Measurements from ENCODE around the gene MTCH2. TPM values are rescaled to one million over a fixed set of nuclear protein-coding genes. Genes with fewer than 3 reads are reported as not detected.

The MTCH2 gene
- total RNA-seq, 1 experiment from 2014 or later, result 230 TPM

GRCh38 chr11:47626234-47626633, 16.1 kb downstream of the MTCH2 start:
- no TSS peak for BruUV-seq (replicated peaks)
- ChIA-PET POLR2A (interaction anchor here (0.5 to 0.6 kb wide), 4 partner anchors 47 to 428 kb away, joined by 3 to 13 read pairs (median 4); no protein-coding TSS in a partner anchor), CTCF (interaction anchor here (0.7 kb wide), 1 partner anchor 59 kb away, joined by 5 read pairs; no protein-coding TSS in a partner anchor)
- intact Hi-C loops (cut with micrococcal nuclease; ENCODE audit: unreplicated experiment), result no loop called here
- ATAC-seq (no peak), DNase-seq (ENCODE audit: low read depth, low spot score) (no peak)
- TF ChIP-seq TCF7L2 (IDR thresholded peaks at IDR 0.05; ENCODE audit: low read depth, low read length), result no peak
- TF ChIP-seq SIN3A (IDR thresholded peaks at IDR 0.05; ENCODE audit: borderline replicate concordance, insufficient read depth, low read depth, low read length), result no peak
- TF ChIP-seq CTCF (IDR thresholded peaks at IDR 0.05), result no peak
- TF ChIP-seq REST (IDR thresholded peaks at IDR 0.05; ENCODE audit: insufficient read depth in 1 of 2, low read depth in 2 of 2, low read length in 1 of 2), result no peak
- TF ChIP-seq POLR2AphosphoS5 (IDR thresholded peaks at IDR 0.05; ENCODE audit: low read depth, low read length), result no peak
- Histone ChIP-seq H3K27ac (ENCODE audit: low read length) (no peak overlapping the region), H3K4me3 (ENCODE audit: low read depth in 2 of 2, low read length in 2 of 2) (no peak overlapping the region), H3K9me3 (ENCODE audit: control insufficient read depth, insufficient read depth, low read depth, low read length) (no peaks in the 10 kb centered on the region), H3K4me1 (ENCODE audit: control insufficient read depth, insufficient read depth, low read length) (no peaks in the 10 kb centered on the region), H3K36me3 (ENCODE audit: control insufficient read depth, insufficient read depth, low read length) (peaks cover 28% of the 10 kb centered on the region), H3K27me3 (ENCODE audit: control insufficient read depth, insufficient read depth, low read length) (no peaks in the 10 kb centered on the region)
- in situ Hi-C loops (cut with HindIII; ENCODE audit: low pct_unique_long_range_greater_than_20kb, low sequenced_read_pairs), result no loop called here

- BruUV-seq (replicated peaks), result TSS peak; percentile 36
- ChIA-PET POLR2A (interaction anchor here (0.5 kb wide), 1 partner anchor 88 kb away, joined by 4 read pairs; no protein-coding TSS in a partner anchor), CTCF (no interaction called here)
- no peak for DNase-seq (ENCODE audit: low read depth, low spot score)
- TF ChIP-seq REST (IDR thresholded peaks at IDR 0.05; ENCODE audit: insufficient read depth in 1 of 2, low read depth in 2 of 2, low read length in 1 of 2) (no peak), TCF7L2 (IDR thresholded peaks at IDR 0.05; ENCODE audit: low read depth, low read length) (no peak), SIN3A (IDR thresholded peaks at IDR 0.05; ENCODE audit: borderline replicate concordance, insufficient read depth, low read depth, low read length) (no peak), POLR2AphosphoS5 (IDR thresholded peaks at IDR 0.05; ENCODE audit: low read depth, low read length) (no peak), CTCF (IDR thresholded peaks at IDR 0.05) (no peak)
- Histone ChIP-seq H3K4me1 (ENCODE audit: control insufficient read depth, insufficient read depth, low read length) (no peaks in the 10 kb centered on the region), H3K36me3 (ENCODE audit: control insufficient read depth, insufficient read depth, low read length) (peaks cover 33% of the 10 kb centered on the region), H3K27ac (ENCODE audit: low read length) (no peak overlapping the region), H3K4me3 (ENCODE audit: low read depth in 2 of 2, low read length in 2 of 2) (no peak overlapping the region), H3K9me3 (ENCODE audit: control insufficient read depth, insufficient read depth, low read depth, low read length) (no peaks in the 10 kb centered on the region), H3K27me3 (ENCODE audit: control insufficient read depth, insufficient read depth, low read length) (no peaks in the 10 kb centered on the region)
- in situ Hi-C loops (cut with HindIII; ENCODE audit: low pct_unique_long_range_greater_than_20kb, low sequenced_read_pairs) (no loop called here), intact Hi-C loops (cut with micrococcal nuclease; ENCODE audit: unreplicated experiment) (no loop called here)
- no peak for ATAC-seq
Measured at GRCh38 chr11:47620836-47621378, 21.5 kb downstream of the MTCH2 start.

All from Panc1 (cell line).